ENCODE results near the gene PGPEP1. TPM values are rescaled to one million over a fixed set of nuclear protein-coding genes. Genes with fewer than 3 reads are reported as not detected.
A peak's percentile ranks its signal among the peaks of the same experiment; 100 is the strongest.
"Not testable (repeated sequence)": the region's sequence is repeated elsewhere in the genome, so short reads cannot be mapped to it uniquely, and the experiment has no call there.

PGPEP1 gene
- total RNA-seq, 1 experiment from 2014 or later: 27.9 TPM

DNA sequence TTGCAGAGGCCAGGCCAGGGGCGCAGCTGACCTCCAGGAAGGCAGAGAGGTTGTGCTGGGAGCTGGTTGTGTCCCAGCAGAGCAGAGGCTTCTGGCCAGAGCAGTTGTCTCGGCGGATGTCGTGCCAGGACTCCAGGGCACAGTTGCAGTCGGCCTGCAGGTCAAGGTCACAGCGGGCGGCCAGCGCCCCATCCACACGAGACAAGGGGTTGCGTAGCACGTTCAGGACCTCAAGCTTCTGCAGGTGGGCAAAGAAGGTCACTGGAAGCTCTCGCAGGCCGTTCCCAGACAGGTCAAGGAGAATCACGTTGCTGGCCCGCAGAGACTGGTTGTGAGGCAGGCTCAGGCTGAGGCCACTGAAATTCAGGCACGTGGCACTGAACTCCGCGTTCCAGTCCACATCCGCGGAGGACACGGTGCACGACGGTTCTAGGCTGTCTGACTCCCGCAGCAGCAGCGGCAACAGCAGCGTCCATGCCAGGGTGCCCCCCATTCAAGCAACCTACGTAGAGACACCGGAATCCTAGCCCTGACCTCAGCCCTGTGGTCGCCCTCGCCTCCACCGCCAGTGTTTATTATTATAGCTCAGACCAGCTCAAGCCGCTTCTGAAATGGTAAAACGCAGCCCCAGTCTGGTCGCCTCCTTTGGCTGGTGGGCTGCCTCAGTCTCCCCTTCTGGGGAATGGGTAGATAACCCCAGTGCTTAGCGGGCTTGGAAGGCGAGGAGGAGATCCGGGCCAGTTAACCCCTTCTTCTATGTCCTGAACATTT, 56.3 kb downstream of the PGPEP1 start:
- H3K36me3 Mint-ChIP-seq (ENCODE audit: insufficient read depth, unreplicated experiment): peaks cover 7% of the 10 kb centered on the region
- TF ChIP-seq, protein P1, sequence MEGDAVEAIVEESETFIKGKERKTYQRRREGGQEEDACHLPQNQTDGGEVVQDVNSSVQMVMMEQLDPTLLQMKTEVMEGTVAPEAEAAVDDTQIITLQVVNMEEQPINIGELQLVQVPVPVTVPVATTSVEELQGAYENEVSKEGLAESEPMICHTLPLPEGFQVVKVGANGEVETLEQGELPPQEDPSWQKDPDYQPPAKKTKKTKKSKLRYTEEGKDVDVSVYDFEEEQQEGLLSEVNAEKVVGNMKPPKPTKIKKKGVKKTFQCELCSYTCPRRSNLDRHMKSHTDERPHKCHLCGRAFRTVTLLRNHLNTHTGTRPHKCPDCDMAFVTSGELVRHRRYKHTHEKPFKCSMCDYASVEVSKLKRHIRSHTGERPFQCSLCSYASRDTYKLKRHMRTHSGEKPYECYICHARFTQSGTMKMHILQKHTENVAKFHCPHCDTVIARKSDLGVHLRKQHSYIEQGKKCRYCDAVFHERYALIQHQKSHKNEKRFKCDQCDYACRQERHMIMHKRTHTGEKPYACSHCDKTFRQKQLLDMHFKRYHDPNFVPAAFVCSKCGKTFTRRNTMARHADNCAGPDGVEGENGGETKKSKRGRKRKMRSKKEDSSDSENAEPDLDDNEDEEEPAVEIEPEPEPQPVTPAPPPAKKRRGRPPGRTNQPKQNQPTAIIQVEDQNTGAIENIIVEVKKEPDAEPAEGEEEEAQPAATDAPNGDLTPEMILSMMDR (IDR thresholded peaks at IDR 0.05; ENCODE audit: unreplicated experiment): no peak
- no TSS peak for BruUV-seq (replicated peaks)
- DNase-seq: no peak
- H3K4me3 Mint-ChIP-seq (ENCODE audit: low read depth, unreplicated experiment): no peak overlapping the region
- H3K9me3 Mint-ChIP-seq (ENCODE audit: low read depth, unreplicated experiment): no peaks in the 10 kb centered on the region
- H3K27ac Mint-ChIP-seq (ENCODE audit: unreplicated experiment): no peak overlapping the region
- CTCF ChIA-PET: no interaction called here
- no peaks in the 10 kb centered on the region for H3K27me3 Mint-ChIP-seq (ENCODE audit: unreplicated experiment)
- peaks cover 4% of the 10 kb centered on the region for H3K4me1 Mint-ChIP-seq (ENCODE audit: low read depth, unreplicated experiment)
- intact Hi-C loops (cut with micrococcal nuclease; ENCODE audit: unreplicated experiment): no loop called here

DNA sequence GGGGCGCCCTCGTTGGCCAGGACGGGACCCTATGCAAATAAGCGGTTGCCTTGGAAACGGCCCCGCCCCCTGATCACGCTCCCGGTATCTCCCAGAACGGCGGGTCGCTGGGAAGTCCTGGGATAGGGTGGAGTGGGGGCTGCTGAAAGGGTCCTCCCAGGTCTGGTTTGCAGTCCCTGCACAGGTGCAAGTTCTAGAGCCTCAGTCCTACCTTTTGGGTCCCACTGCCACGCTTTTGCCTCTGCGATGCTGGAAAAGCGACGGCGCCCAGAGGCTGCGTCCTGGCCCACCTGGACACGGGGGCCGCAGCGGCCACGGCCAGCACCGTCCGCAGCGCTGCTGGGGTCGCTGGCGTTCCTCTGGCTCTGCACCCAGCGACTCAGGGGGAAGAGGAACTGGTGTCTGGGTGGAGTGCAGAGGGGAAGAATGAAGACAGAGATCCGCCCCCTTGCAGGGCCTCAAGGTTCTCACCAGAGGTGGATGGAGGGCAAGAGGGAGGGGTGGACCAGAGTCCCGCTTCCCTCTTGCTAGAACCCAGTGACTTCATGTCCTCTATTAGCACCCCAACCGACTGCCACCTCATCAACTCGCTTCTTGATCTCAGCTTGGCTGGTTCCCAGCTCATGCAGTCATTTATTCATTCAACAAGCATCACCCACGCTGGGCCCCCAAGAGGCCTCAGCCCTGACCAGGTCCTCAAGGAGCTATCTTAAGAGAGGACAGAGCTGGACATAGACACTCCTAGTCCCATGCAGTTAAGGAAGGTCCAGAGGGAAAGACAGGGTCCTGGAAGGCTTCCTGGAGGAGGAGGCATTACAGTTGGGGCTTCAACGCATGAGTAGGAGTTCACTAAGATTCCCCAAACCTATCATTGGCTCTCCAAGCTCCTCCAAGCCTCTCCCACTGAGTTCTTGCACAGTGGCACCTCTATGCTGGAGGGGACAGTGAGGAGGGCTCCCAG, 57.1 kb downstream of the PGPEP1 start, which contains the start of gene LRRC25:
Gene LRRC25, minus strand, starts transcription at position 381 of the 961 bp plus-strand sequence. CDS start 659 bp downstream, outside the sequence.
- Mint-ChIP-seq H3K27ac (ENCODE audit: unreplicated experiment) (no peak within 1 kb of the TSS), H3K36me3 (ENCODE audit: insufficient read depth, unreplicated experiment) (peaks cover 10% of the 10 kb centered on the region), H3K27me3 (ENCODE audit: unreplicated experiment) (no peaks in the 10 kb centered on the region), H3K4me1 (ENCODE audit: low read depth, unreplicated experiment) (peaks cover 13% of the 10 kb centered on the region), H3K4me3 (ENCODE audit: low read depth, unreplicated experiment) (no peak within 1 kb of the TSS), H3K9me3 (ENCODE audit: low read depth, unreplicated experiment) (no peaks in the 10 kb centered on the region)
- no TSS peak for BruUV-seq (replicated peaks)
- DNase-seq: no peak
- TF ChIP-seq, protein P1 (IDR thresholded peaks at IDR 0.05; ENCODE audit: unreplicated experiment): no peak
- CTCF ChIA-PET: no interaction called here
- intact Hi-C loops (cut with micrococcal nuclease; ENCODE audit: unreplicated experiment): no loop called here

DNA sequence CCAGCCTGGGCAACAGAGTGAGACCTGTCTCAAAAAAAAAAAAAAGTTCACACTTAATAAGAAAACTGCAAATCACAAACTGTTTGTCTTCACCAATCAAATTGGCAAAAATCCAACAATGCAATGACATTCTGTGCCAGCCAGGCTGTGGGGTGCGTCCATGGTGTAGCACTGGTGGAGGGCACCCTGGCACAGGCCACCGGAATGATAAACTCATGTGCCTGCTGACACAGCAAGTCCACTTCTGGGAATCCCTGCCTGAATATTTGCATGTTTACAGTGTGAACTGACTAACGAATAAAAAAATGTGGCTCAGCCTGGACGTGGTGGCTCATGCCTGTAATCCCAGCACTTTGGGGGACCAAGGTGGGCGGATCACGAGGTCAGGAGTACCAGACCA, 58.6 kb downstream of the PGPEP1 start:
- Mint-ChIP-seq H3K27me3 (ENCODE audit: unreplicated experiment) (no peaks in the 10 kb centered on the region), H3K9me3 (ENCODE audit: low read depth, unreplicated experiment) (no peaks in the 10 kb centered on the region), H3K36me3 (ENCODE audit: insufficient read depth, unreplicated experiment) (peaks cover 16% of the 10 kb centered on the region), H3K4me1 (ENCODE audit: low read depth, unreplicated experiment) (peaks cover 24% of the 10 kb centered on the region), H3K27ac (ENCODE audit: unreplicated experiment) (no peak overlapping the region), H3K4me3 (ENCODE audit: low read depth, unreplicated experiment) (no peak overlapping the region)
- TF ChIP-seq, protein P1 (IDR thresholded peaks at IDR 0.05; ENCODE audit: unreplicated experiment): no peak
- intact Hi-C loops (cut with micrococcal nuclease; ENCODE audit: unreplicated experiment): no loop called here
- peak; percentile 57 for DNase-seq
- no TSS peak for BruUV-seq (replicated peaks)
- CTCF ChIA-PET: interaction anchor here (0.6 kb wide), 1 partner anchor 671 kb away, joined by 6 read pairs; no protein-coding TSS in a partner anchor

DNA sequence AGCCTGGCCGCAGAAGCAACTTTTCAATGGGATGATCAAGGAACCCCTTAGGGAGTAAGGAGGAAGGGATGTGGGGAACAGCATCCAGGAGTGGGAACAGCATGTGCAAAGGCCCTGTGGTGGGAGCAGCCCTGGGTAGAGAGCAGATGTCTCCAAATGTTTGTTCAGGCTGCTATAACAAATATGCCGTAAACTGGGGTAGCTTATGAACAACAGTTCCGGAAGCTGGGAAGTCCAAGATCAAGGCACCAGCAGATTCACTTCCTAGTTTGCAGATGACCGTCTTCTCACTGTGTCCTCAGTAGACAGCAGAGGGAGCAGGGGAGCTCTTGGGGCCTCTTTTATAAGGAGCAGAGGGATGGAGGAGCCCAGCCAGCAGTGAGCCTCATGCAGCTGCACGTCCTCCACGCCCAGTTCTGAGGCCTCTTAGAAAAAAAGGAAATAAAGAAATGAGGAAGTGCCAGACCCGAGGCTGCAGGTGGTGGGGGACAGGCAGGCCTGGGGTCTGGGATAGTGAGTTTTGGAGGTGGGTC, 61.2 kb downstream of the PGPEP1 start:
- Mint-ChIP-seq H3K27ac (ENCODE audit: unreplicated experiment) (peak overlapping the region; percentile 82), H3K4me3 (ENCODE audit: low read depth, unreplicated experiment) (peak overlapping the region; percentile 65), H3K9me3 (ENCODE audit: low read depth, unreplicated experiment) (no peaks in the 10 kb centered on the region), H3K4me1 (ENCODE audit: low read depth, unreplicated experiment) (peaks cover 24% of the 10 kb centered on the region), H3K36me3 (ENCODE audit: insufficient read depth, unreplicated experiment) (peaks cover 20% of the 10 kb centered on the region), H3K27me3 (ENCODE audit: unreplicated experiment) (no peaks in the 10 kb centered on the region)
- intact Hi-C loops (cut with micrococcal nuclease; ENCODE audit: unreplicated experiment): no loop called here
- CTCF ChIA-PET: interaction anchor here (0.6 to 1.6 kb wide), 5 partner anchors 16 to 156 kb away, joined by 3 to 6 read pairs (median 5); partner anchors contain the start of gene GDF15
- DNase-seq: peak; percentile 69
- BruUV-seq (replicated peaks): no TSS peak
- TF ChIP-seq, protein P1 (IDR thresholded peaks at IDR 0.05; ENCODE audit: unreplicated experiment): peak; percentile 10

DNA sequence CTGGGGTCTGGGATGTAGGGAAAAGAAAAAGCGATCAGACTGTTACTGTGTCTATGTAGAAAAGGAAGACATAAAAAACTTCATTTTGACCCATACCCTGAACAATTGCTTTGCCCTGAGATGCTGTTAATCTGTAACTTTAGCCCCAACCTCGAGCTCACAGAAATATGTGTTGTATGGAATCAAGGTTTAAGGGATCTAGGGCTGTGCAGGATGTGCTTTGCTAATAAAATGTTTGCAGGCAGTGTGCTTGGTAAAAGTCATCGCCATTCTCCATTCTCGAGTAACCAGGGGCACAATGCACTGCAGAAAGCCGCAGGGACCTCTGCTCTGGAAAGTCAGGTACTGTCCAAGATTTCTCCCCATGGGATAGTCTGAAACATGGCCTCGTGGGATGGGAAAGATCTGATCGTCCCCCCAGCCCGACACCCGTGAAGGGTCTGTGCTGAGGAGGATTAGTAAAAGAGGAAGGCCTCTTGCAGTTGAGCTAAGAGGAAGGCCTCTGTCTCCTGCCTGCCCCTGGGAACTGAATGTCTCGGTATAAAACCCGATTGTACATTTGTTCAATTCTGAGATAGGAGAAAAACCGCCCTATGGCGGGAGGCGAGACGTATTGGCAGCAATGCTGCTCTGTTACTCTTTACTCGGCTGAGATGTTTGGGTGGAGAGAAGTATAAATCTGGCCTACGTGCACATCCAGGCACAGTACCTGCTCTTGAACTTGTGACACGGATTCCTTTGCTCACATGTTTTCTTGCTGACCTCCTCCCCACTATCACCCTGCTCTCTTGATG, 62.3 kb downstream of the PGPEP1 start:
- DNase-seq; H3K9me3 Mint-ChIP-seq (ENCODE audit: low read depth, unreplicated experiment); intact Hi-C loops (cut with micrococcal nuclease; ENCODE audit: unreplicated experiment); H3K27me3 Mint-ChIP-seq (ENCODE audit: unreplicated experiment): not testable (repeated sequence)
- Mint-ChIP-seq H3K36me3 (ENCODE audit: insufficient read depth, unreplicated experiment) (peaks cover 20% of the 10 kb centered on the region), H3K27ac (ENCODE audit: unreplicated experiment) (peak overlapping the region; percentile 63), H3K4me3 (ENCODE audit: low read depth, unreplicated experiment) (peak overlapping the region; percentile 65), H3K4me1 (ENCODE audit: low read depth, unreplicated experiment) (peaks cover 24% of the 10 kb centered on the region)
- CTCF ChIA-PET: interaction anchor here (1.1 to 1.6 kb wide), 3 partner anchors 17 to 123 kb away, joined by 5 to 6 read pairs (median 5); partner anchors contain the start of gene GDF15
- TSS peak; percentile 75 for BruUV-seq (replicated peaks)
